Smooth muscle cell (in vitro differentiated cells): Measurements from ENCODE around the gene MANSC1. TPM values are rescaled to one million over a fixed set of nuclear protein-coding genes. Genes with fewer than 3 reads are reported as not detected.

Experiments used
- DNase-seq: peaks from one replicate; lab custom pipeline; 2025; ENCODE audit not compliant: unreplicated experiment; lab: John Stamatoyannopoulos, UW
- H2AFZ ChIP-seq: fragments of 200-600 bp; sonication (generic); 2 replicates; pipeline ENCODE4 v1.6.0; 2016; ENCODE audit warnings: antibody characterized with exemption, low read depth, mild to moderate bottlenecking
- H3F3A ChIP-seq: fragments of 200-600 bp; sonication (generic); 2 replicates; pipeline ENCODE4 v1.6.0; 2017; ENCODE audit warnings: antibody characterized with exemption, low read depth
- H3K27ac ChIP-seq: fragments of 200-600 bp; sonication (generic); 2 replicates; pipeline ENCODE4 v1.5.1; 2016; ENCODE audit warnings: low read depth, mild to moderate bottlenecking
- H3K27me3 ChIP-seq: fragments of 200-600 bp; sonication (generic); 2 replicates; pipeline ENCODE4 v1.6.1; 2016; ENCODE audit warnings: low read depth, mild to moderate bottlenecking
- H3K36me3 ChIP-seq: fragments of 200-600 bp; sonication (generic); 2 replicates; pipeline ENCODE4 v1.5.1; 2016; ENCODE audit warnings: low read depth
- H3K4me1 ChIP-seq: fragments of 200-600 bp; sonication (generic); 2 replicates; pipeline ENCODE4 v1.5.1; 2016; ENCODE audit warnings: low read depth
- H3K4me2 ChIP-seq: fragments of 200-600 bp; sonication (generic); 2 replicates; pipeline ENCODE4 v1.6.0; 2016; ENCODE audit warnings: mild to moderate bottlenecking
- H3K4me3 ChIP-seq: fragments of 200-600 bp; sonication (generic); 2 replicates; pipeline ENCODE4 v1.5.1; 2016; ENCODE audit warnings: mild to moderate bottlenecking
- H3K79me2 ChIP-seq: fragments of 200-600 bp; sonication (generic); 2 replicates; pipeline ENCODE4 v1.6.0; 2016; ENCODE audit warnings: low read depth, mild to moderate bottlenecking
- H3K9ac ChIP-seq: fragments of 200-600 bp; sonication (generic); 2 replicates; pipeline ENCODE4 v1.6.0; 2016; ENCODE audit warnings: low read depth
- H3K9me3 ChIP-seq: fragments of 200-600 bp; sonication (generic); replicated peaks from 2 replicates; pipeline ENCODE4 v1.5.1; 2016; ENCODE audit warnings: low read depth
- H4K20me1 ChIP-seq: fragments of 200-600 bp; sonication (generic); 2 replicates; pipeline ENCODE4 v1.6.0; 2016; ENCODE audit warnings: low read depth
- CTCF ChIP-seq: fragments of 200-600 bp; sonication (generic); IDR thresholded peaks from 2 replicates; pipeline ENCODE4 v1.5.1; 2017; ENCODE audit warnings: borderline replicate concordance, mild to moderate bottlenecking, antibody characterized with exemption; ENCODE audit not compliant: insufficient read depth, poor library complexity, severe bottlenecking
- WGBS: methylation state at CpG from one replicate; pipeline ENCODE4 v1.1.7; 2016; ENCODE audit warnings: low lambda C conversion rate; 5-methylcytosine and 5-hydroxymethylcytosine counted together
- polyA plus RNA-seq: library from polyadenylated mRNA; unstranded; fragments of >200 nt; fragmentation: Nextera tagmentation; extraction: Ambion mirVana; gene quantifications from 2 replicates; pipeline ENCODE4 v1.2.1, GENCODE V29; 2016
- total RNA-seq: library from RNA; depleted of rRNA; stranded (reverse); fragments of >200 nt; gene quantifications from 2 replicates; pipeline ENCODE4 v1.2.3, GENCODE V29; 2014

Gene MANSC1
- total and polyA plus RNA-seq, 2 experiments from 2014 or later: 0.09 to 5.1 TPM

- Histone ChIP-seq H3F3A (no peaks in the 10 kb centered on the region), H3K4me1 (no peaks in the 10 kb centered on the region), H3K27me3 (no peaks in the 10 kb centered on the region), H3K4me3 (no peak overlapping the region), H3K27ac (no peak overlapping the region), H3K4me2 (no peak overlapping the region), H3K9ac (no peak overlapping the region), H2AFZ (no peak overlapping the region), H4K20me1 (peaks cover 2% of the 10 kb centered on the region), H3K79me2 (peaks cover under 1% of the 10 kb centered on the region), H3K36me3 (no peaks in the 10 kb centered on the region), H3K9me3 (no peaks in the 10 kb centered on the region)
- 99% methylated on average over 4 of the region's 4 CpGs for WGBS
- DNase-seq: no peak
- TF ChIP-seq CTCF: no peak
Measured at GRCh38 chr12:12364787-12365445, 14.9 kb upstream of the MANSC1 start.

DNA sequence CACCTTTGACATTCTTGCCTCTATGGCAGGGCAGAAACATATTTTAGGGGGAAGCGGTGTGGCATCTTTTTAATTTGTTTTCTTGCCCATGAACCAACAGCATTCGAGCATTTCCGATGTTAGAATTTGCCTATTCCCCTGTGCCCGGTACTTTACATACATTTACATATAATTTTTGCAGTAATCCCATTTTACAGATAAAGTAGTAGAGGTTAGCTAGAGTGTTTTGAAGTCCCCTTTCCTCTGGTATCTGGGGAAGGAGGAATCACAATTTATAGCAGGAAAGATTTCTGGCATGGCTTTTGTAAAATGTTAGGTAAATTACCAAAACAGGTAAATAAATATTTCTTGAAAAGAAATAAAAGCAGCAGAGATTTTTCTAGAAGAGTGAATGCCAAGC is 8.5 kb upstream of the MANSC1 start:
- Histone ChIP-seq H3K9ac (no peak overlapping the region), H3K4me3 (peak overlapping the region; percentile 74), H3K4me2 (peak overlapping the region; percentile 92), H3F3A (no peaks in the 10 kb centered on the region), H2AFZ (peak overlapping the region; percentile 94), H3K36me3 (no peaks in the 10 kb centered on the region), H3K27me3 (no peaks in the 10 kb centered on the region), H3K27ac (no peak overlapping the region), H4K20me1 (peaks cover 2% of the 10 kb centered on the region), H3K9me3 (no peaks in the 10 kb centered on the region), H3K4me1 (peaks cover 11% of the 10 kb centered on the region), H3K79me2 (peaks cover 23% of the 10 kb centered on the region)
- no peak for TF ChIP-seq CTCF
- 83% methylated on average over 4 of the region's 4 CpGs for WGBS
- no peak for DNase-seq

GRCh38 chr12:12357719-12358461 is 7.8 kb upstream of the MANSC1 start:
- no peaks in the 10 kb centered on the region for H3K9me3 ChIP-seq
- H3K4me3 ChIP-seq: peak overlapping the region; percentile 74
- H3K27ac ChIP-seq: peak overlapping the region; percentile 79
- DNase-seq: no peak
- peak overlapping the region; percentile 77 for H3K9ac ChIP-seq
- no peaks in the 10 kb centered on the region for H3K36me3 ChIP-seq
- TF ChIP-seq CTCF: no peak
- WGBS: 31% methylated on average over 10 of the region's 10 CpGs
- H2AFZ ChIP-seq: peak overlapping the region; percentile 94
- peaks cover 23% of the 10 kb centered on the region for H3K79me2 ChIP-seq
- peak overlapping the region; percentile 92 for H3K4me2 ChIP-seq
- H3F3A ChIP-seq: no peaks in the 10 kb centered on the region
- H3K4me1 ChIP-seq: peaks cover 11% of the 10 kb centered on the region
- peaks cover 2% of the 10 kb centered on the region for H4K20me1 ChIP-seq
- no peaks in the 10 kb centered on the region for H3K27me3 ChIP-seq
